Liver (tissue), 9 donors: ENCODE results near the gene SERP2. TPM values are rescaled to one million over a fixed set of nuclear protein-coding genes. Genes with fewer than 3 reads are reported as not detected.

Experiments
- DNase-seq: peaks from one replicate; pipeline ENCODE4 v3.0.0-alpha.2; 2017; ENCODE audit warnings: low spot score
- H3K27ac ChIP-seq, 2 donors: one replicate each; pipeline ENCODE4 v1.7.0; 2013; ENCODE audit warnings: inconsistent platforms in 2 of 2, low read length in 2 of 2, control low read depth in 1 of 2, low read depth in 1 of 2, mild to moderate bottlenecking in 1 of 2
- H3K27me3 ChIP-seq, 4 donors: one replicate each; pipeline versions ENCODE4 v1.6.1 to v1.7.0; 2013; ENCODE audit warnings: low read length in 3 of 4, inconsistent platforms in 1 of 4, mild to moderate bottlenecking in 1 of 4, moderate library complexity in 1 of 4; ENCODE audit not compliant: control insufficient read depth in 4 of 4, insufficient read depth in 4 of 4
- H3K36me3 ChIP-seq, 4 donors: one replicate each; pipeline versions ENCODE4 v1.6.1 to v1.7.0; 2013; ENCODE audit warnings: low read length in 3 of 4, mild to moderate bottlenecking in 3 of 4, low read depth in 1 of 4, moderate library complexity in 1 of 4; ENCODE audit not compliant: control insufficient read depth in 4 of 4, insufficient read depth in 3 of 4
- H3K4me1 ChIP-seq, 4 donors: one replicate each; pipeline versions ENCODE4 v1.6.1 to v1.7.0; 2013; ENCODE audit warnings: low read length in 3 of 4, mild to moderate bottlenecking in 3 of 4, moderate library complexity in 1 of 4; ENCODE audit not compliant: control insufficient read depth in 4 of 4, insufficient read depth in 4 of 4
- H3K4me3 ChIP-seq, 3 donors: one replicate each; pipeline versions ENCODE4 v1.6.1 to v1.7.0; 2013; ENCODE audit warnings: low read length in 3 of 3, control low read depth in 1 of 3, low read depth in 1 of 3, mild to moderate bottlenecking in 1 of 3
- H3K9ac ChIP-seq, 2 donors: one replicate each; pipeline ENCODE4 v1.7.0; 2013; ENCODE audit warnings: low read length in 2 of 2, mild to moderate bottlenecking in 2 of 2, moderate library complexity in 2 of 2, control low read depth in 1 of 2, low read depth in 1 of 2
- H3K9me3 ChIP-seq, 4 donors: one replicate each; pipeline versions ENCODE4 v1.6.1 to v1.7.0; 2013; ENCODE audit warnings: low read length in 3 of 4; ENCODE audit not compliant: control insufficient read depth in 4 of 4
- ATF3 ChIP-seq: IDR thresholded peaks from 2 replicates; pipeline ENCODE4 v1.6.1; 2016; ENCODE audit warnings: antibody characterized with exemption
- EGR1 ChIP-seq, 2 donors: IDR thresholded peaks; 2 replicates each; pipeline ENCODE4 v1.6.1; 2016 to 2018; ENCODE audit warnings: antibody characterized with exemption in 2 of 2, low read depth in 2 of 2
- FOXA1 ChIP-seq: IDR thresholded peaks from 2 replicates; pipeline ENCODE4 v1.6.1; 2016; ENCODE audit warnings: antibody characterized with exemption
- FOXA2 ChIP-seq: IDR thresholded peaks from 2 replicates; pipeline ENCODE4 v1.6.1; 2016; ENCODE audit warnings: antibody characterized with exemption
- GABPA ChIP-seq, 2 donors: IDR thresholded peaks in 1 of 2; conservative IDR thresholded peaks in 1 of 2; 2 replicates each; pipeline ENCODE4 v1.6.1; 2016; ENCODE audit warnings: antibody characterized with exemption in 2 of 2, mild to moderate bottlenecking in 1 of 2, moderate library complexity in 1 of 2
- HNF4G ChIP-seq: IDR thresholded peaks from 2 replicates; pipeline ENCODE4 v1.6.1; 2016; ENCODE audit warnings: antibody characterized with exemption
- JUND ChIP-seq, 2 donors: IDR thresholded peaks; 2 replicates each; pipeline ENCODE4 v1.6.1; 2016; ENCODE audit warnings: antibody characterized with exemption in 2 of 2
- MAX ChIP-seq: IDR thresholded peaks from 2 replicates; pipeline ENCODE4 v1.6.1; 2016; ENCODE audit warnings: antibody characterized with exemption
- NR2F2 ChIP-seq: IDR thresholded peaks from 2 replicates; pipeline ENCODE4 v1.6.1; 2016; ENCODE audit warnings: antibody characterized with exemption
- RAD21 ChIP-seq, 2 donors: IDR thresholded peaks; 2 replicates each; pipeline ENCODE4 v1.6.1; 2016; ENCODE audit warnings: antibody characterized with exemption in 2 of 2, mild to moderate bottlenecking in 2 of 2
- RXRA ChIP-seq, 2 donors: IDR thresholded peaks; 2 replicates each; pipeline ENCODE4 v1.6.1; 2017 to 2018; ENCODE audit warnings: antibody characterized with exemption in 2 of 2, mild to moderate bottlenecking in 1 of 2
- SP1 ChIP-seq: IDR thresholded peaks from 2 replicates; pipeline ENCODE4 v1.6.1; 2018; ENCODE audit warnings: antibody characterized with exemption, mild to moderate bottlenecking
- TAF1 ChIP-seq: conservative IDR thresholded peaks from 2 replicates; pipeline ENCODE4 v1.6.1; 2016; ENCODE audit warnings: antibody characterized with exemption, mild to moderate bottlenecking
- YY1 ChIP-seq: IDR thresholded peaks from 2 replicates; pipeline ENCODE4 v1.6.1; 2016; ENCODE audit warnings: antibody characterized with exemption, mild to moderate bottlenecking
- ZBTB33 ChIP-seq: IDR thresholded peaks from 2 replicates; pipeline ENCODE4 v1.6.1; 2016; ENCODE audit warnings: antibody characterized with exemption
- WGBS: extraction: QIAGEN DNeasy Blood & Tissue Kit; methylation state at CpG from one replicate; pipeline ENCODE4 v1.1.7; 2013; 5-methylcytosine and 5-hydroxymethylcytosine counted together
- polyA plus RNA-seq, 2 donors: library from polyadenylated mRNA; stranded (reverse) in 1 of 2; unstranded in 1 of 2; fragments of 200-250 nt in 1 of 2; fragments of >200 nt in 1 of 2; fragmentation: Nextera tagmentation in 1 of 2; extraction: Ambion mirVana in 1 of 2; gene quantifications; one replicate each; pipeline versions ENCODE4 v1.2.1 to v1.2.3, GENCODE V29; 2013 to 2015
- total RNA-seq, 2 donors: library from RNA; depleted of rRNA; stranded (reverse); fragments of >200 nt; gene quantifications; one replicate each; pipeline ENCODE4 v1.2.3, GENCODE V29; 2014
- TF ChIP-seq, protein P1 (sequence below): fragments of 150-350 bp; IDR thresholded peaks from 2 replicates; pipeline ENCODE4 v1.5.1; 2017; ENCODE audit warnings: improper control_type of control experiment, low read depth, low read length; ENCODE audit not compliant: missing input control
- TF ChIP-seq, protein P2 (sequence below): IDR thresholded peaks from 2 replicates; pipeline ENCODE4 v1.6.1; 2016; ENCODE audit warnings: antibody characterized with exemption, mild to moderate bottlenecking
- donor health status: healthy.
- donor health status: healthy.
- donor health status: healthy.
- donor health status: healthy.
- donor health status: healthy.

Gene SERP2
- total and polyA plus RNA-seq, 4 donors, result 2.0 to 4.6 (median 3.6) TPM

GRCh38 chr13:44425815-44426078, 52.1 kb downstream of the SERP2 start:
- TF ChIP-seq RAD21 (IDR thresholded peaks at IDR 0.05) (no peak), ZBTB33 (no peak), RXRA (IDR thresholded peaks at IDR 0.05) (no peak), ATF3 (no peak), NR2F2 (no peak), FOXA2 (no peak), HNF4G (no peak)
- TF ChIP-seq, protein P1, sequence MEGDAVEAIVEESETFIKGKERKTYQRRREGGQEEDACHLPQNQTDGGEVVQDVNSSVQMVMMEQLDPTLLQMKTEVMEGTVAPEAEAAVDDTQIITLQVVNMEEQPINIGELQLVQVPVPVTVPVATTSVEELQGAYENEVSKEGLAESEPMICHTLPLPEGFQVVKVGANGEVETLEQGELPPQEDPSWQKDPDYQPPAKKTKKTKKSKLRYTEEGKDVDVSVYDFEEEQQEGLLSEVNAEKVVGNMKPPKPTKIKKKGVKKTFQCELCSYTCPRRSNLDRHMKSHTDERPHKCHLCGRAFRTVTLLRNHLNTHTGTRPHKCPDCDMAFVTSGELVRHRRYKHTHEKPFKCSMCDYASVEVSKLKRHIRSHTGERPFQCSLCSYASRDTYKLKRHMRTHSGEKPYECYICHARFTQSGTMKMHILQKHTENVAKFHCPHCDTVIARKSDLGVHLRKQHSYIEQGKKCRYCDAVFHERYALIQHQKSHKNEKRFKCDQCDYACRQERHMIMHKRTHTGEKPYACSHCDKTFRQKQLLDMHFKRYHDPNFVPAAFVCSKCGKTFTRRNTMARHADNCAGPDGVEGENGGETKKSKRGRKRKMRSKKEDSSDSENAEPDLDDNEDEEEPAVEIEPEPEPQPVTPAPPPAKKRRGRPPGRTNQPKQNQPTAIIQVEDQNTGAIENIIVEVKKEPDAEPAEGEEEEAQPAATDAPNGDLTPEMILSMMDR, result no peak
- Histone ChIP-seq H3K27ac (no peak overlapping the region), H3K4me3 (no peak overlapping the region), H3K4me1 (no peaks in the 10 kb centered on the region), H3K27me3 (no peaks in the 10 kb centered on the region), H3K9ac (no peak overlapping the region), H3K9me3 (no peaks in the 10 kb centered on the region), H3K36me3 (no peaks in the 10 kb centered on the region)
- WGBS, result 96% methylated on average over 2 of the region's 2 CpGs
- DNase-seq, result no peak

DNA sequence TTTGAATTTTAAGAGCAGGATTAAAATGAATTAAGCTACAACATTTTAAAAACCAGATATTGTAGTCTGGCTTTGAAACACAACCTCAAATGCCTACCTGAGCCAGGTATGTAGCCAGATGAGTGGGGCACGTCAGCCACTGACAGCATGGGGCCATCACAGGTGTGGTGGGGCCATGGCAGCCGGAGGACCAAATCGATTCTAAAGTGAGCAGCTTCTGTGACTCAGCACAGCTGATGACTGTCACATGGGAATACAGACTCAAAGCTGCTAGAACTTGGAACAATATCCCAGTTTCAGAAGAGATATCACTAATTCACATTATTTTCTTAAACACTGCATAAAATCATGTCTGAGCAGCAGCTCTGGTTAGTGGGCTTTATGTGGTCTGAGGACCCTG, 52.8 kb downstream of the SERP2 start:
- H3K9ac ChIP-seq, result no peak overlapping the region
- no peaks in the 10 kb centered on the region for H3K36me3 ChIP-seq
- no peaks in the 10 kb centered on the region for H3K9me3 ChIP-seq
- 85% methylated on average over 3 of the region's 3 CpGs for WGBS
- TF ChIP-seq FOXA1 (no peak), ATF3 (no peak), RXRA (IDR thresholded peaks at IDR 0.05) (no peak), MAX (no peak), RAD21 (IDR thresholded peaks at IDR 0.05) (no peak), EGR1 (IDR thresholded peaks at IDR 0.05; ENCODE audit: low read depth in 2 of 2) (no peak), JUND (IDR thresholded peaks at IDR 0.05) (no peak), GABPA (IDR thresholded peaks at IDR 0.05 in 1 of 2, conservative IDR thresholded peaks at IDR 0.05 in 1 of 2) (no peak), SP1 (no peak), YY1 (no peak), TAF1 (no peak), NR2F2 (no peak), ZBTB33 (no peak)
- TF ChIP-seq, protein P2, sequence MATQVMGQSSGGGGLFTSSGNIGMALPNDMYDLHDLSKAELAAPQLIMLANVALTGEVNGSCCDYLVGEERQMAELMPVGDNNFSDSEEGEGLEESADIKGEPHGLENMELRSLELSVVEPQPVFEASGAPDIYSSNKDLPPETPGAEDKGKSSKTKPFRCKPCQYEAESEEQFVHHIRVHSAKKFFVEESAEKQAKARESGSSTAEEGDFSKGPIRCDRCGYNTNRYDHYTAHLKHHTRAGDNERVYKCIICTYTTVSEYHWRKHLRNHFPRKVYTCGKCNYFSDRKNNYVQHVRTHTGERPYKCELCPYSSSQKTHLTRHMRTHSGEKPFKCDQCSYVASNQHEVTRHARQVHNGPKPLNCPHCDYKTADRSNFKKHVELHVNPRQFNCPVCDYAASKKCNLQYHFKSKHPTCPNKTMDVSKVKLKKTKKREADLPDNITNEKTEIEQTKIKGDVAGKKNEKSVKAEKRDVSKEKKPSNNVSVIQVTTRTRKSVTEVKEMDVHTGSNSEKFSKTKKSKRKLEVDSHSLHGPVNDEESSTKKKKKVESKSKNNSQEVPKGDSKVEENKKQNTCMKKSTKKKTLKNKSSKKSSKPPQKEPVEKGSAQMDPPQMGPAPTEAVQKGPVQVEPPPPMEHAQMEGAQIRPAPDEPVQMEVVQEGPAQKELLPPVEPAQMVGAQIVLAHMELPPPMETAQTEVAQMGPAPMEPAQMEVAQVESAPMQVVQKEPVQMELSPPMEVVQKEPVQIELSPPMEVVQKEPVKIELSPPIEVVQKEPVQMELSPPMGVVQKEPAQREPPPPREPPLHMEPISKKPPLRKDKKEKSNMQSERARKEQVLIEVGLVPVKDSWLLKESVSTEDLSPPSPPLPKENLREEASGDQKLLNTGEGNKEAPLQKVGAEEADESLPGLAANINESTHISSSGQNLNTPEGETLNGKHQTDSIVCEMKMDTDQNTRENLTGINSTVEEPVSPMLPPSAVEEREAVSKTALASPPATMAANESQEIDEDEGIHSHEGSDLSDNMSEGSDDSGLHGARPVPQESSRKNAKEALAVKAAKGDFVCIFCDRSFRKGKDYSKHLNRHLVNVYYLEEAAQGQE, result no peak
- TF ChIP-seq, protein P1, result no peak
- no peaks in the 10 kb centered on the region for H3K27me3 ChIP-seq
- no peak overlapping the region for H3K27ac ChIP-seq
- H3K4me1 ChIP-seq, result no peaks in the 10 kb centered on the region
- DNase-seq, result no peak
- H3K4me3 ChIP-seq, result no peak overlapping the region
